Measurements from ENCODE around the gene MEGF11. TPM values are rescaled to one million over a fixed set of nuclear protein-coding genes. Genes with fewer than 3 reads are reported as not detected.

MEGF11 gene
- polyA plus RNA-seq, 2 of the 4 experiments (the other 2 are of a cell fraction), result 0.25 to 0.31 TPM

DNA sequence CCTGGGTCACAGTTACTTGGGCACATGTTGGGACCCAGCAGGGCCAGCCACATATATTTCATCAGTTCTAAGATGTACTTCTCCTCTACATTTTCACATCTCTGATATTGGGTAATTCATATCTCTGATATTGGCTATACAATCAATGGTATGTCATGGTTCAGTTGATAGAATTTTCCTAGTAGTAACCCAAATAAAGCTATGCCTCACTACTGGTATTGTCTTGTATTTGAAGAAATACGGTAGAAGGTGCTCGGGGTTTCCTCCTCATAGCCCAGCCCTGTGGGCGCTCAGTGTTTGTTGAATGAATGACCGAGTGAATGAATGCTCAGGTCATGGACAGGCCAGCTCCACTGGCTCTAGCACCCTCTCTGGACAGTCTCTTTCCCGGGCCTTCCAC lies 290.2 kb downstream of the MEGF11 start:
- WGBS (ENCODE audit: missing lambda C conversion rate), result 39% methylated on average over 5 of the region's 5 CpGs
- H3K9me3 ChIP-seq, result no peaks in the 10 kb centered on the region
- no peak for DNase-seq (ENCODE audit: low read depth in 1 of 2, low spot score in 1 of 2)
- CTCF ChIA-PET, result interaction anchor here (0.6 to 3.4 kb wide), 8 partner anchors 9 to 325 kb away, joined by 3 to 13 read pairs (median 3); no protein-coding TSS in a partner anchor
- no peak overlapping the region for H3K4me3 ChIP-seq
- no peak overlapping the region for H3K27ac ChIP-seq
- POLR2A ChIA-PET, result no interaction called here
- no peaks in the 10 kb centered on the region for H3K4me1 ChIP-seq
- no peak overlapping the region for H3K4me2 ChIP-seq
- ATAC-seq, result peak in 1 of 2 experiments; percentile 13; a peak in 1 of 6 replicates
- TF ChIP-seq CEBPB (IDR thresholded peaks at IDR 0.05) (no peak), SMC3 (IDR thresholded peaks at IDR 0.05) (no peak), ZSCAN20 (CRISPR knock-in tag; IDR thresholded peaks at IDR 0.05) (no peak), JUN (IDR thresholded peaks at IDR 0.05) (no peak), HOXB5 (CRISPR knock-in tag; IDR thresholded peaks at IDR 0.05) (no peak), FOSB (CRISPR knock-in tag; IDR thresholded peaks at IDR 0.05) (no peak), EP300 (IDR thresholded peaks at IDR 0.05) (no peak), NFE2L2 (conservative IDR thresholded peaks at IDR 0.05; ENCODE audit: low read length) (no peak), KDM1A (IDR thresholded peaks at IDR 0.05; ENCODE audit: low read depth) (no peak), PHF8 (IDR thresholded peaks at IDR 0.05; ENCODE audit: borderline replicate concordance, low read depth) (no peak)
- TF ChIP-seq, protein P1, sequence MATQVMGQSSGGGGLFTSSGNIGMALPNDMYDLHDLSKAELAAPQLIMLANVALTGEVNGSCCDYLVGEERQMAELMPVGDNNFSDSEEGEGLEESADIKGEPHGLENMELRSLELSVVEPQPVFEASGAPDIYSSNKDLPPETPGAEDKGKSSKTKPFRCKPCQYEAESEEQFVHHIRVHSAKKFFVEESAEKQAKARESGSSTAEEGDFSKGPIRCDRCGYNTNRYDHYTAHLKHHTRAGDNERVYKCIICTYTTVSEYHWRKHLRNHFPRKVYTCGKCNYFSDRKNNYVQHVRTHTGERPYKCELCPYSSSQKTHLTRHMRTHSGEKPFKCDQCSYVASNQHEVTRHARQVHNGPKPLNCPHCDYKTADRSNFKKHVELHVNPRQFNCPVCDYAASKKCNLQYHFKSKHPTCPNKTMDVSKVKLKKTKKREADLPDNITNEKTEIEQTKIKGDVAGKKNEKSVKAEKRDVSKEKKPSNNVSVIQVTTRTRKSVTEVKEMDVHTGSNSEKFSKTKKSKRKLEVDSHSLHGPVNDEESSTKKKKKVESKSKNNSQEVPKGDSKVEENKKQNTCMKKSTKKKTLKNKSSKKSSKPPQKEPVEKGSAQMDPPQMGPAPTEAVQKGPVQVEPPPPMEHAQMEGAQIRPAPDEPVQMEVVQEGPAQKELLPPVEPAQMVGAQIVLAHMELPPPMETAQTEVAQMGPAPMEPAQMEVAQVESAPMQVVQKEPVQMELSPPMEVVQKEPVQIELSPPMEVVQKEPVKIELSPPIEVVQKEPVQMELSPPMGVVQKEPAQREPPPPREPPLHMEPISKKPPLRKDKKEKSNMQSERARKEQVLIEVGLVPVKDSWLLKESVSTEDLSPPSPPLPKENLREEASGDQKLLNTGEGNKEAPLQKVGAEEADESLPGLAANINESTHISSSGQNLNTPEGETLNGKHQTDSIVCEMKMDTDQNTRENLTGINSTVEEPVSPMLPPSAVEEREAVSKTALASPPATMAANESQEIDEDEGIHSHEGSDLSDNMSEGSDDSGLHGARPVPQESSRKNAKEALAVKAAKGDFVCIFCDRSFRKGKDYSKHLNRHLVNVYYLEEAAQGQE (IDR thresholded peaks at IDR 0.05), result no peak
- TF ChIP-seq, protein P2, sequence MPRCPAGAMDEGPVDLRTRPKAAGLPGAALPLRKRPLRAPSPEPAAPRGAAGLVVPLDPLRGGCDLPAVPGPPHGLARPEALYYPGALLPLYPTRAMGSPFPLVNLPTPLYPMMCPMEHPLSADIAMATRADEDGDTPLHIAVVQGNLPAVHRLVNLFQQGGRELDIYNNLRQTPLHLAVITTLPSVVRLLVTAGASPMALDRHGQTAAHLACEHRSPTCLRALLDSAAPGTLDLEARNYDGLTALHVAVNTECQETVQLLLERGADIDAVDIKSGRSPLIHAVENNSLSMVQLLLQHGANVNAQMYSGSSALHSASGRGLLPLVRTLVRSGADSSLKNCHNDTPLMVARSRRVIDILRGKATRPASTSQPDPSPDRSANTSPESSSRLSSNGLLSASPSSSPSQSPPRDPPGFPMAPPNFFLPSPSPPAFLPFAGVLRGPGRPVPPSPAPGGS (IDR thresholded peaks at IDR 0.05), result no peak
- TF ChIP-seq, protein P3, sequence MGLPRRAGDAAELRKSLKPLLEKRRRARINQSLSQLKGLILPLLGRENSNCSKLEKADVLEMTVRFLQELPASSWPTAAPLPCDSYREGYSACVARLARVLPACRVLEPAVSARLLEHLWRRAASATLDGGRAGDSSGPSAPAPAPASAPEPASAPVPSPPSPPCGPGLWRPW (IDR thresholded peaks at IDR 0.05), result no peak
- TF ChIP-seq, protein P4, sequence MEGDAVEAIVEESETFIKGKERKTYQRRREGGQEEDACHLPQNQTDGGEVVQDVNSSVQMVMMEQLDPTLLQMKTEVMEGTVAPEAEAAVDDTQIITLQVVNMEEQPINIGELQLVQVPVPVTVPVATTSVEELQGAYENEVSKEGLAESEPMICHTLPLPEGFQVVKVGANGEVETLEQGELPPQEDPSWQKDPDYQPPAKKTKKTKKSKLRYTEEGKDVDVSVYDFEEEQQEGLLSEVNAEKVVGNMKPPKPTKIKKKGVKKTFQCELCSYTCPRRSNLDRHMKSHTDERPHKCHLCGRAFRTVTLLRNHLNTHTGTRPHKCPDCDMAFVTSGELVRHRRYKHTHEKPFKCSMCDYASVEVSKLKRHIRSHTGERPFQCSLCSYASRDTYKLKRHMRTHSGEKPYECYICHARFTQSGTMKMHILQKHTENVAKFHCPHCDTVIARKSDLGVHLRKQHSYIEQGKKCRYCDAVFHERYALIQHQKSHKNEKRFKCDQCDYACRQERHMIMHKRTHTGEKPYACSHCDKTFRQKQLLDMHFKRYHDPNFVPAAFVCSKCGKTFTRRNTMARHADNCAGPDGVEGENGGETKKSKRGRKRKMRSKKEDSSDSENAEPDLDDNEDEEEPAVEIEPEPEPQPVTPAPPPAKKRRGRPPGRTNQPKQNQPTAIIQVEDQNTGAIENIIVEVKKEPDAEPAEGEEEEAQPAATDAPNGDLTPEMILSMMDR (IDR thresholded peaks at IDR 0.05), result no peak
- TF ChIP-seq, protein P5, sequence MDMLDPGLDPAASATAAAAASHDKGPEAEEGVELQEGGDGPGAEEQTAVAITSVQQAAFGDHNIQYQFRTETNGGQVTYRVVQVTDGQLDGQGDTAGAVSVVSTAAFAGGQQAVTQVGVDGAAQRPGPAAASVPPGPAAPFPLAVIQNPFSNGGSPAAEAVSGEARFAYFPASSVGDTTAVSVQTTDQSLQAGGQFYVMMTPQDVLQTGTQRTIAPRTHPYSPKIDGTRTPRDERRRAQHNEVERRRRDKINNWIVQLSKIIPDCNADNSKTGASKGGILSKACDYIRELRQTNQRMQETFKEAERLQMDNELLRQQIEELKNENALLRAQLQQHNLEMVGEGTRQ (IDR thresholded peaks at IDR 0.05), result no peak
- no peak for FAIRE-seq

DNA sequence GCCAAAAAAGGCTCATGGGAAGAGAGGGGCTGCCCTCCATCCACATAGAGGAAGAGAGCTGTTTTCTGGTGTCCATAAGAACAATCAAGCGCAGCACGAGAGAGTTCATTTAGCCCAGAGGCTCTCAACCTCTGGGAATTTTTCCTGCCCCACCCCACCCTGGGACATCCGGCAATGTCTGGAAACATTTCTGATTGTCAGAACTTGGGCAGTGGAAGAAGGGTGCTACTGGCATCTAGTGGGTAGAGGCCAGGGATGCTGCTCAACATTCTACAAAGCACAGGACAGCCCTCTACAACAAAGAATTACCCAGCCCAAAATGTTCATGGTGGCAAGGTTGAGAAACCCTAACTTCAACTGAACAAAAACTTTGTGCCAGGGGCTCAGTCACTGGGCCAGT lies 291.4 kb downstream of the MEGF11 start:
- ChIA-PET POLR2A (no interaction called here), CTCF (interaction anchor here (0.7 to 3.4 kb wide), 12 partner anchors 9 to 562 kb away, joined by 3 to 13 read pairs (median 3); no protein-coding TSS in a partner anchor)
- no peak overlapping the region for H3K4me2 ChIP-seq
- TF ChIP-seq, protein P6, sequence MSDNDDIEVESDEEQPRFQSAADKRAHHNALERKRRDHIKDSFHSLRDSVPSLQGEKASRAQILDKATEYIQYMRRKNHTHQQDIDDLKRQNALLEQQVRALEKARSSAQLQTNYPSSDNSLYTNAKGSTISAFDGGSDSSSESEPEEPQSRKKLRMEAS (IDR thresholded peaks at IDR 0.05), result no peak
- TF ChIP-seq, protein P4 (IDR thresholded peaks at IDR 0.05), result peak; percentile 34
- TF ChIP-seq RAD21 (conservative IDR thresholded peaks at IDR 0.05 in 1 of 2, IDR thresholded peaks at IDR 0.05 in 1 of 2), result peak; percentile 37 to 46; a peak in 4 of 5 replicates
- ATAC-seq (peak in 1 of 2 experiments; percentile 41; a peak in 2 of 6 replicates), DNase-seq (ENCODE audit: low read depth in 1 of 2, low spot score in 1 of 2) (peak in 1 of 2 experiments; percentile 30), FAIRE-seq (no peak)
- no peaks in the 10 kb centered on the region for H3K9me3 ChIP-seq
- H3K4me1 ChIP-seq, result no peaks in the 10 kb centered on the region
- no peak overlapping the region for H3K27ac ChIP-seq
- H3K4me3 ChIP-seq, result no peak overlapping the region
- WGBS (ENCODE audit: missing lambda C conversion rate), result 32% methylated on average over 3 of the region's 3 CpGs
